ENCODE data around the gene PHLDB1. TPM values are rescaled to one million over a fixed set of nuclear protein-coding genes. Genes with fewer than 3 reads are reported as not detected.
"Not testable (repeated sequence)": the region's sequence is repeated elsewhere in the genome, so short reads cannot be mapped to it uniquely, and the experiment has no call there.

Gene PHLDB1
- total RNA-seq, 1 donor from 2014 or later: 120 TPM

DNA sequence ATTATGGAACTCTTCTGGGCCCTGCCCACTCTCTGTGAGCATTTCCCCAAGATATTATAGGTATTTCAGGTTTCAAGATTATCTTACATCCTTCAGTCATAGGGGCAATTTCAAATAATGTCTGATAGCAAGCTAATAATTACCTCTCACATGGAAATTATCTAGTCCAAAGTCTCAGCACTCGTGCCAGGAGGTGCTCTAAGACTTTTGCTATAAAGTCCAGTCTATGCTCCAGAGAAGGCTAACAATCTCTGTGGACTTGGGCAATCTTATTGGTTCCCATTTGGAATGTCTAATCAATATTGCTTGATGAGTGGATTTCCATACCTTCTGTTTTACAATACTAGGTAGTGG lies 66.6 kb downstream of the PHLDB1 start:
- no peak overlapping the region for H3K4me3 Mint-ChIP-seq
- no peak for TF ChIP-seq CTCF (conservative IDR thresholded peaks at IDR 0.05)

DNA sequence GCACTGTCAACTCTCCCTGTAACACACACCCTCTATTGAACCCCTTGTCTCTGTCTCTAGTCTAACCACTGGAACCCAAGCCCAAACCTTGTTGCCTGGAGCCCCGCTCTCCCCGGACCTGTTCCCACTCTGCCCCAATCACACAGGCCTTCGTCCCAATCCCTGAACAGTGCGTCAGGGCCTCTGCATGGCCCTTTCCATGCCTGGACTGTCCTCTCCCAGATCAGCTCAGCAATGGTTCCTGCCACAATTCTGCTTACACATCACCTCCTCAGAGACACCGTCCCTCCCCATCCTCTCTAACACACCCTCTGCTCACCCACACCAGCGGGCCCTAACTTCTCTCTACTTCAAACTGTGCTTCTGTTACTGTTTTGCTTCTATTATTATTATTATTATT lies 70.6 kb downstream of the PHLDB1 start:
- peaks cover 7% of the 10 kb centered on the region for H3K4me1 Mint-ChIP-seq

More for the DNA sequence above, 66.6 kb downstream of the PHLDB1 start:
- H3K9me3 Mint-ChIP-seq: peaks cover 13% of the 10 kb centered on the region
- H3K27ac Mint-ChIP-seq (ENCODE audit: unreplicated experiment): no peak overlapping the region
- H3K36me3 Mint-ChIP-seq (ENCODE audit: low read depth): peaks cover 3% of the 10 kb centered on the region
- DNase-seq (ENCODE audit: low read depth, low spot score): no peak
- peaks cover 4% of the 10 kb centered on the region for H3K4me1 Mint-ChIP-seq
- H3K27me3 Mint-ChIP-seq (ENCODE audit: low read depth): peaks cover 11% of the 10 kb centered on the region

GRCh38 chr11:118678908-118679307 lies 71.5 kb downstream of the PHLDB1 start:
- H3K27ac Mint-ChIP-seq (ENCODE audit: unreplicated experiment); H3K4me3 Mint-ChIP-seq; DNase-seq (ENCODE audit: low read depth, low spot score); H3K9me3 Mint-ChIP-seq; H3K36me3 Mint-ChIP-seq (ENCODE audit: low read depth); H3K4me1 Mint-ChIP-seq; H3K27me3 Mint-ChIP-seq (ENCODE audit: low read depth): not testable (repeated sequence)

More for the DNA sequence above, 70.6 kb downstream of the PHLDB1 start:
- no peak for DNase-seq (ENCODE audit: low read depth, low spot score)
- no peak overlapping the region for H3K4me3 Mint-ChIP-seq
- H3K27ac Mint-ChIP-seq (ENCODE audit: unreplicated experiment): no peak overlapping the region
- no peaks in the 10 kb centered on the region for H3K27me3 Mint-ChIP-seq (ENCODE audit: low read depth)
- TF ChIP-seq CTCF (conservative IDR thresholded peaks at IDR 0.05): no peak
- no peaks in the 10 kb centered on the region for H3K9me3 Mint-ChIP-seq
- no peaks in the 10 kb centered on the region for H3K36me3 Mint-ChIP-seq (ENCODE audit: low read depth)

GRCh38 chr11:118679483-118679882 lies 72.1 kb downstream of the PHLDB1 start, which contains the start of gene TREH:
Gene TREH (minus strand): TSS chr11:118679650. CDS start chr11:118679627, 23 bp downstream.
- no peak for DNase-seq (ENCODE audit: low read depth, low spot score)
- H3K4me1 Mint-ChIP-seq: peaks cover 7% of the 10 kb centered on the region
- H3K36me3 Mint-ChIP-seq (ENCODE audit: low read depth): no peaks in the 10 kb centered on the region
- no peak for TF ChIP-seq CTCF (conservative IDR thresholded peaks at IDR 0.05)
- no peaks in the 10 kb centered on the region for H3K27me3 Mint-ChIP-seq (ENCODE audit: low read depth)
- peak within 1 kb of the TSS; percentile 4 for H3K27ac Mint-ChIP-seq (ENCODE audit: unreplicated experiment)
- H3K4me3 Mint-ChIP-seq: no peak within 1 kb of the TSS
- H3K9me3 Mint-ChIP-seq: no peaks in the 10 kb centered on the region

DNA sequence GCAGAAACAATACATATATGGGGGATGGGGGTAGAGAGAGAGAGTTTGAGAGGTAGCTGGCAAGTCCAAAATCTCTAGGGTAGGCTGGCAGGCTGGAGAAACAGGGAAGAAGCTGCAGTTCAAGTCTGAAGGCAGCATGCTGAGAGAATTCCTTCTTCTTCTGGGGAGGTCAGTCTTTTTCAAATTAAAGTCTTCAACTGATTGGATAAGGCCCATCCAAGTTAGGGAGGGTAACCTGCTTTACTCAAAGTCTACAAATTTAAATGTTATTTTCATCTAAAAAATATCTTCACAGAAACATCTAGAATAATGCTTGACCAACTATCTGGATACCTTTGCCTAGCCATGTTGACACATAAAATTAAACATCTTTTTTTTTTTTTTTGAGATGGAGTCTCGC lies 75.0 kb downstream of the PHLDB1 start:
- no peak overlapping the region for H3K4me3 Mint-ChIP-seq

GRCh38 chr11:118682939-118683338 lies 75.5 kb downstream of the PHLDB1 start:
- not testable (repeated sequence) for H3K4me3 Mint-ChIP-seq; H3K27ac Mint-ChIP-seq (ENCODE audit: unreplicated experiment); H3K27me3 Mint-ChIP-seq (ENCODE audit: low read depth); DNase-seq (ENCODE audit: low read depth, low spot score); H3K9me3 Mint-ChIP-seq; H3K36me3 Mint-ChIP-seq (ENCODE audit: low read depth)
- H3K4me1 Mint-ChIP-seq: peaks cover 21% of the 10 kb centered on the region

More for the DNA sequence above, 75.0 kb downstream of the PHLDB1 start:
- DNase-seq (ENCODE audit: low read depth, low spot score): no peak
- peaks cover 15% of the 10 kb centered on the region for H3K4me1 Mint-ChIP-seq
- no peak for TF ChIP-seq CTCF (conservative IDR thresholded peaks at IDR 0.05)
- H3K9me3 Mint-ChIP-seq: no peaks in the 10 kb centered on the region
- no peaks in the 10 kb centered on the region for H3K27me3 Mint-ChIP-seq (ENCODE audit: low read depth)
- no peaks in the 10 kb centered on the region for H3K36me3 Mint-ChIP-seq (ENCODE audit: low read depth)
- no peak overlapping the region for H3K27ac Mint-ChIP-seq (ENCODE audit: unreplicated experiment)

DNA sequence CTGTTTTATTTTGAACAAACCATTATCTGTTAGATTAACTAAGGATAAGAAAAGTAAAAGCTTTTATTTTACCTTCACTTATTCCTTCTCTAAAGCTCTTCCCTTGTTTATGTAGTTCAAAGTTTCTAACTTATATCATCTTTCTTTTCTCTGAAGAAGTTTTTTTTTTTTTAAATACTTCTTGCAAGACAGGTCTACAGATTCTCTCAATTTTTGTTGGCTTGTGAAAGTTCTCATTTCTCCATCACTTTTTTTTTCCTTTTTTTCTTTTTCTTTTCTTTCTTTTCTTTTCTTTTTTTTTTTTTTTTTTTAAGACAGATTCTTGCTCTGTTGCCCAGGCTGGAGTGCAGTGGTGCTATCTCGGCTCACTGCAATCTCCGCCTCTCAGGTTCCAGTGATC lies 76.8 kb downstream of the PHLDB1 start:
- no peak for TF ChIP-seq CTCF (conservative IDR thresholded peaks at IDR 0.05)
- Mint-ChIP-seq H3K9me3 (no peaks in the 10 kb centered on the region), H3K36me3 (ENCODE audit: low read depth) (no peaks in the 10 kb centered on the region), H3K4me3 (no peak overlapping the region), H3K27me3 (ENCODE audit: low read depth) (no peaks in the 10 kb centered on the region), H3K4me1 (peaks cover 22% of the 10 kb centered on the region), H3K27ac (ENCODE audit: unreplicated experiment) (no peak overlapping the region)
- DNase-seq (ENCODE audit: low read depth, low spot score): no peak

All from neural crest cell (in vitro differentiated cells).